NCI-H774 (cell line): Measurements from ENCODE around the gene PRLH.
"Not testable (repeated sequence)": the region's sequence is repeated elsewhere in the genome, so short reads cannot be mapped to it uniquely, and the experiment has no call there.

Experiments
- DNase-seq: peaks from one replicate; lab custom pipeline; 2025; lab: John Stamatoyannopoulos, UW

The PRLH gene

DNA sequence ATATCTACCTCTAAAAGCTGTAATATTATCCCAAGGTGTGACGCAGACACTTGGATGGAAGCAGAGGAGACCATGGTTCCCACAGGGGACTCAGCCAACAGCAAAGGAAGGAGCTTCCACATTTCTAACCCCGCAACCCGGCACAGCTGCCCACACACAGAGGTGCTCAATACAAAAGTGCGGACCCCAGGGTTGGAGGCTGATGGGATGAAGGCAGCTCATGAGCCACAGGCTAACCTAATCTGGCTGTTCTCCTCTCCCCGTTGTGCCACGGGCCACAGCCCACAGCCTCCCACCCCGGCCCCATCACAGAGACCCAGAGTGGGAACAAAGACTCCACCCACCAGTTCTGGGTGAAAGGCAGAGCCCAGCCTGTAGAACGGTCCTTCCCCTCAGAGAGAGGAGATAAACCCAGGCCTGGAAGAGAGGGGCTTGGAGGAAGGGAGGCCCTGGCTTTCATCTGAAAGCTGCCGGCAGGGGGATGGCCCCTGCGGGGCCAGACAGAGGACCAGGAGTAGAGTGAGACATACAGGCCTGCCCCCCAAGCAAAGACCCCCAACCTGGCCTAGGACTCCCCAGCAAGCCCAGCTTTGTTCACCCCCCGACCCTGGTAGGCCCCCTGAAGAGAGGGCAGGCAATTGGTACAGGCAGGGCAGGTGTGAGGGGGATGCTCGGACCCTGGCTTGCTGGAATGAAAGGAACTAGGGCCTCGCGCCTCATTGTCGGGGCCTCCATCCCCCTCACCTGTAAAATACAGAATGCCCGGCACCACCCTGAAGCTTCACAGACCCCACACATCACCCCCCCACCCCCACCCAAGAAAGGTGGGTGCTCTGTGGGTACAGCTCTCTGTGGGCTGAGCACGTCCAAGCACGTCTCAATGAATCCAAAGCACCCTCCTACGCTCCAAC is 17.3 kb downstream of the PRLH start:
- no peak for DNase-seq

DNA sequence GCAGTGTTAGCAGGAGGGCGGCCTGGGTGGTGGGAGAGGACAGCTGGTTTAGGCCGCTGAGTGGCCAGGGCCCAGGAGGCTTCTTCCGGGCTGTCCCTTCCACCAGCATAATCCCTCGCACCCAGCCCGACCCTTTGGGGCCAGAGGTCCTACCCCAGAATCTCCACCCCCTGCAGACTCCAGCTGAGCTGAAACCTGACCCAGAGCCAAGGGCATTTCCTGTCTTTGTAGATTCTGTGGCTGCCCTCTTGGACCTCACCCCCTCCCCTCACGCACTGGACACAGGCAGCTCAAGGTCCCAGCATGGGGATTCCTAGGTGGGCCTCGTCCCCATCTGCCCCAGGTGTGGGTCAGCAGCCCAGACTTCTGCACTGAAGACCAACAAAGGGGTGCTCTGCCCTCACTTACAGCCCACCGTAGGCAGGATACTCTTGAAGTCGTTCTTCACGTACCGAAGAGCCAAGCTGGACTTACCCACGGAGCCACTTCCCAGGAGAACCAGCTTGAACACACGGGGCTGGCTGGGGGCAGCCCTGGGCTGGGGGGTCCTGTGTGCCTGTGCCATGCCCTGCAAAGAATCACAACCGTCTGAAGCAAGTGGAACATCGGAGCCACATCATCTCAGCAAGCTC is 19.3 kb downstream of the PRLH start:
- no peak for DNase-seq

GRCh38 chr2:237588044-237588696 is 21.8 kb downstream of the PRLH start:
- no peak for DNase-seq

- peak; percentile 72 for DNase-seq
Observed at GRCh38 chr2:237590272-237591140, 24.1 kb downstream of the PRLH start, which contains the start of gene RAB17. Gene RAB17, minus strand, starts transcription at chr2:237590734. Its CDS starts 4,580 bp downstream, at chr2:237586154.

DNA sequence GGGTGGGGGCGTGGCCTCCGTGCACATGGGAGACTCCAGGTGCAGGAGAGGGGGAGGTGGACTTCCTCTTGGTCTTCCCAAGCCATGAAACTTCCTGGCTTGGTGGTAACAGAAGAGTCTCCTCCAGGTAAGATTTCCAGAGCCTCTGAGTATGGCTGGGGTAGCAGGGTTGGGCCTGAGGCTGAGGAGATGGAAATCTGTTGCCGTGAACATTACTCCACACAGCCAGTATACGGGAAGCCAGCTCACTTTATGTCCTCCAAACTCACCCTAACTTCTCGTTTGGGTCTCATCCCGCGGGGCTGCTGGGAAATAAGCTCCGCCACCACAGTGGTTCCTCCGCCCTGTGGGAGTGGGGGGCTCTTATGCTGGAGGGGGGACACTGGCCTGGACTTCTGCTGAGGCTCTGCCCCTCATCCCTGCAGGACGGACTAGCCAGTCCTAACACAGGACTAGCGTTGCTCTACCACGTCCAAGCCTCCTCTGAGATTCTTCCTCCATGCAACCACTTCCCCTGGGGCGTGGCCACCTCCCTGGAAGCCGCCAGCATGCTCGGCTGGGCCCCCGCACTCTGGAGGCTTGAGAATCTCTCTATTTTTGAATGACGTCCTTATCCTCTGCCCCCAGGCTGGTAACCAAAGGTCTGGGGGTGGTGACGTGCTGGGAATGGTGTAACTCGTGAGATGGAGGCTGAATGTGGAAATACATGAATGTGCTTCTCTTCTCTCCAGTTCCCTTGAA is 24.9 kb downstream of the PRLH start:
- DNase-seq, result no peak

GRCh38 chr2:237592425-237592980 is 26.1 kb downstream of the PRLH start:
- no peak for DNase-seq

DNA sequence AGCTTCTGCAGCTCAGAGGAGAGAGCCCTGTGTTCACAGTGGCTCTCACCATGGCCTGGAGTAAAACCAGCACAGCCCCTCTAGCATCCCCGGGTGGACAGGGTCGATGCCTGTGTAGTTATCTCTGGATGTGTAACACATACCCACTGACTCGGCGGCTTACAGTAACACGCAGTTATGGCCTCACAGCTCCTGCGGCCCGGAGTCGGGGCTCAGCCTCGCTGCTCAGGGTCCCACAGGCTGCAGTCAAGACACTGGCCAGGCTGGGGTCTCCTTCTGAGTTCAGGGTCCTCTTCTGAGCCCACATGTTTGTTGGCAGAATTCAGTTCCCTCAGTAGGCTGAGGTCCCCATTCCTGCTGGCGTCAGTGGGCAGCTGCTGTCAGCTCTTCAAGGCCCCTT is 26.7 kb downstream of the PRLH start:
- no peak for DNase-seq

GRCh38 chr2:237593596-237594320 is 27.4 kb downstream of the PRLH start:
- DNase-seq, result no peak

GRCh38 chr2:237594514-237594871 is 28.1 kb downstream of the PRLH start:
- DNase-seq, result no peak

- DNase-seq, result not testable (repeated sequence)
Observed at GRCh38 chr2:237595829-237596519, 29.6 kb downstream of the PRLH start.

DNA sequence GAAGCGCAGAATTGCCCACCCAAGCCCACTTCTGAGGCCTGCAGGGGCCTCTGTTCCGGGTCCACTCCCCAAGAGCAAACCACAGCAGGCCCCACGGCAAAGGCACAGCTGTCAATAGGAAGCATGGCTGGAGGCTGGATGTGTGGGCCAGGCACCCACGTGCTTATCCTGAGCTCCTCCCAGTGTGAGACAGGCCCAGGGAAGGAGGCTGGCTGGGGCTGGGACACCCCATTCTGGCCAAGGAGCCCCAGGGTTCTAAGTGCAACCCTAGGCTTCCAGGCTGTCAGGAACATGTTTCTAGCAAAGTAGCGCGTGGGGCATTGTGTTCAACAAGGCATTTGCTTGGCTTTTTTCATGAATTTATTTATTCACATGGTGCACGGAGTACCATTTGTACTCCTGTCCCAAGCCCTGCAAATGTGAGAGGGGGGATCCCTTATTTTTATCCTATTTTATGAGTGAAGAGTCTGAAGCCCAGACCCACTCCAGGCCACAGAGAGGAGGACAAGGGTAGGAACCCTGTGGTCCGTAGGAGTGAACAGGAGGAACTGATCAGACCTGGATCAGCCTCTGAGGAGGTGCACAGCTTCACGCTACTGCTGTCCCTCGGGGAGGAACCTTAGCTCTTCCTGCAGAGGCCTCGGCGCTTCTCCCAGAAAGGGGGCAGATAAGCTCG is 30.3 kb downstream of the PRLH start:
- no peak for DNase-seq

DNA sequence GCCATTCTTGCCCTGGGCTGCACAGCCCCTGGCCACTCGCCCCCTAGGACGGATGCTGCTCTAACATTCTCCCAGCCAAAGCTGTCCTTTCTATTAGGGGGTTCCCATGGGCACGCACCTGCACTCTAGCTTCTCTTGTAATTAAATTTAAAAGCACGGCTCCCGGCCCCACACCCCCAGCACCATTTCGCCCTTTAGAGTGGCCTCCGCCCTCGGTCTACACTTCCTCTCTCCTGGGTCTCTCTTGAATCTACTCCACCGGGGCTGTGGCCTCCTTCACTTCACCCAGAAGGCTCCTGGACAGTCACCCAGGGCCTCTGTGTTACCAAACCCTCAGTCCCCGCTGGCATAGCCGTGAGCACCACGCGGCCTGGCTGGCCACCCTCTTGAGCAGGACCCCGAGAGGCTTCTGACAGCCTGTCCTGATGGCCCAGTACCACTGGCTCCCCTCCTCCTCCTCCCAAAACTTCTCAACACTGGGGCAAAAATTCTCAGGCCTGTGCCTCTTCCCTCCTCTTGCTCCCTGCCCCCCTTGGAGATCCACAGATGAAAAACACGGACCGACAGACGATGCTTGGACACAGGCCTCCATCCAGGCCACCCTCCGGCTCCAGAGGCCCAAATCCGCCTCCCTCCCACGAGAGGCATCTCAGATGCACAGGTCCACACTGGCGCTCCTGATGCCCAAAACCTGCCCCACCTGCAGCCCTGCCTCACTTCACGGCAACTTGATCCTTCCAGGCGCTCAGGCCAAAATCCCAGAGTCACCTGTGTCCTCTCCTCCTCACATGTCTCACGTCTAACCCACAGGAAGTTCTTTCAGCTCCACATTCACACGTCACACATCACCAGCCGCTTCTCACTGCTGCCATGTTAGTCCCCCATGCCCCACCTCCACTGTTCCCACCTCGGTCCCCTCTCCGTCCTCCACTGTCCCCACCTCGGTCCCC is 31.1 kb downstream of the PRLH start:
- DNase-seq, result no peak

- DNase-seq, result no peak
Observed at GRCh38 chr2:237598468-237599208, 32.3 kb downstream of the PRLH start.

DNA sequence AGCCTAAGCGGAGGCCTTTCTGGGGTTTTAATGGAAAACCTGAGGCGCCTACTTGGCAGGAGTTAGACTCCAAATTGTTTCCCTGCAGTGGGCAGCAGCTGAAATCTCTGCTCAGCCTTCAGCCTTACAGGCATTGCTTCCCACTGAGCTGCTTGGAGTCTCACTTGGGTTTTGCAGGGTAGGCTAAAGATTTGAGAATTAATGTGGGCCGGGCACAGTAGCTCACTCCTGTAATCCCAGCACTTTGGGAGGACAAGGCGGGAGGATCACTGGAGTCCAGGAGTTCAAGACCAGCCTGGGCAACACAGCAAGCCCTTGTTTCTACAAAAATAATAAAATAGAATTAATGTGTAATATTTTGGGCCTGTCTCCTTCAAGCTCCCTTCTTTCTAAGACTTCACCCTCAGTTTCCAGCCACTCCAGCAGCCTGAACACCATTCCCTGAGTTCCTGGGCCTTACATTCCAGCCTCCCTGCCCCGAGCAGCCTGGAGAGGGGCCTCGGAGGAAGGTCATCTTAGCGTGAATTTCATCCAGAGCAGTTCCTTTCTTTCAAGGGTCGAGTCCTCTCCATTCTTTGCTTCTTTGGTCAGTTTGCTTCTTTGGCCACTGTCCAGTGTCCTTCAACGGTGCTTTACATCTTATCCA is 33.2 kb downstream of the PRLH start:
- no peak for DNase-seq

GRCh38 chr2:237600205-237600846 is 34.0 kb downstream of the PRLH start:
- no peak for DNase-seq
